HG03135 (cell line): ENCODE results near the gene C5orf47.

Experiments used
- ATAC-seq: cut with Tn5 transposase; IDR thresholded peaks from one replicate; pipeline ENCODE4 v1.9.1; 2021; ENCODE audit warnings: mild to moderate bottlenecking, moderate library complexity; ENCODE audit not compliant: unreplicated experiment

The C5orf47 gene

GRCh38 chr5:173988554-173989431 lies at the start of gene C5orf47:
Gene C5orf47 (plus strand): TSS chr5:173989170. CDS start chr5:173989264, 94 bp downstream.
- no peak for ATAC-seq

- no peak for ATAC-seq
These were observed 48.7 kb upstream of the C5orf47 start for GRCh38 chr5:173940269-173940668.

GRCh38 chr5:173941102-173941501 lies 47.9 kb upstream of the C5orf47 start:
- ATAC-seq: no peak

- ATAC-seq: no peak
These were observed 47.1 kb upstream of the C5orf47 start for GRCh38 chr5:173941758-173942401.

GRCh38 chr5:173944511-173944910 lies 44.5 kb upstream of the C5orf47 start:
- ATAC-seq: no peak

GRCh38 chr5:173945160-173945559 lies 43.8 kb upstream of the C5orf47 start:
- no peak for ATAC-seq

- no peak for ATAC-seq
These were observed 42.6 kb upstream of the C5orf47 start for GRCh38 chr5:173946323-173946722.

- ATAC-seq: no peak
These were observed 38.1 kb upstream of the C5orf47 start for GRCh38 chr5:173950829-173951228.

GRCh38 chr5:173953528-173954090 lies 35.4 kb upstream of the C5orf47 start:
- no peak for ATAC-seq

GRCh38 chr5:173954671-173955521 lies 34.1 kb upstream of the C5orf47 start:
- ATAC-seq: no peak

- ATAC-seq: no peak
These were observed 28.0 kb upstream of the C5orf47 start for GRCh38 chr5:173960986-173961385.

GRCh38 chr5:173961418-173961817 lies 27.6 kb upstream of the C5orf47 start:
- no peak for ATAC-seq

- ATAC-seq: no peak
These were observed 26.5 kb upstream of the C5orf47 start for GRCh38 chr5:173962436-173962972.

GRCh38 chr5:173963182-173963838 lies 25.7 kb upstream of the C5orf47 start:
- no peak for ATAC-seq

- no peak for ATAC-seq
These were observed 25.0 kb upstream of the C5orf47 start for GRCh38 chr5:173963867-173964441.

GRCh38 chr5:173964506-173964905 lies 24.5 kb upstream of the C5orf47 start:
- no peak for ATAC-seq

GRCh38 chr5:173967241-173967640 lies 21.7 kb upstream of the C5orf47 start:
- ATAC-seq: no peak

- no peak for ATAC-seq
These were observed 20.7 kb upstream of the C5orf47 start for GRCh38 chr5:173968154-173968797.
